HepG2 (cell line): Measurements from ENCODE around the gene CNTNAP1. TPM values are rescaled to one million over a fixed set of nuclear protein-coding genes. Genes with fewer than 3 reads are reported as not detected.

ENCODE experiments used
- ATAC-seq: fragments of 200-7000 bp; cut with Tn5 transposase; 3 replicates; pipeline ENCODE4 v1.9.1; 2020; ENCODE audit warnings: mild to moderate bottlenecking, moderate library complexity
- BruUV-seq: library from RNA; stranded (reverse); fragments of 400-500 nt; replicated peaks from 2 replicates; lab custom pipeline; 2021; lab: Mats Ljungman, UMichigan
- CTCF ChIA-PET: fragments of 300-600 bp; formaldehyde crosslinking; extraction: SDS; loops from one replicate; lab custom pipeline; 2021; ENCODE audit warnings: low total read pairs, inconsistent platforms, low intra/inter-chr PET ratio; lab: Yijun Ruan, JAX
- POLR2A ChIA-PET: fragments of 350-600 bp; sonication (Branson Sonifier 250); formaldehyde crosslinking; loops from one replicate; lab custom pipeline; 2020; ENCODE audit warnings: antibody characterized with exemption, inconsistent platforms; lab: Yijun Ruan, JAX
- DNase-seq: peaks from one replicate; pipeline ENCODE4 v3.0.0-alpha.2; 2015; ENCODE audit warnings: low spot score
- FAIRE-seq: peaks from 3 replicates; lab custom pipeline; 2011; peaks lifted over from hg19 to GRCh38; lab: Jason Lieb, UNC
- H2AFZ ChIP-seq: one replicate; pipeline ENCODE4 v1.6.1; 2011; ENCODE audit warnings: low read length, inconsistent platforms
- H3K27ac ChIP-seq: fragments of 300-600 bp; 3 replicates; pipeline ENCODE4 v1.8.0; 2011; ENCODE audit warnings: mixed run types, mild to moderate bottlenecking, mixed read lengths, low read length, inconsistent platforms; ENCODE audit not compliant: insufficient read depth; ENCODE audit errors: extremely low read length
- H3K27me3 ChIP-seq, 2 experiments: fragments of 200-600 bp in 1 of 2; 2 replicates in 1 of 2; 3 replicates in 1 of 2; pipeline versions ENCODE4 v1.6.0 to v1.8.0; 2011; ENCODE audit warnings: low read length in 2 of 2, mild to moderate bottlenecking in 2 of 2, moderate library complexity in 2 of 2, inconsistent platforms in 1 of 2; ENCODE audit not compliant: insufficient read depth in 2 of 2, control insufficient read depth in 1 of 2
- H3K36me3 ChIP-seq, 2 experiments: fragments of 200-600 bp in 1 of 2; replicated peaks in 1 of 2; 2 replicates in 1 of 2; 3 replicates in 1 of 2; pipeline versions ENCODE4 v1.5.1 to v1.8.0; 2011; ENCODE audit warnings: low read length in 2 of 2, inconsistent platforms in 1 of 2; ENCODE audit not compliant: insufficient read depth in 2 of 2, control insufficient read depth in 1 of 2
- H3K4me1 ChIP-seq: 2 replicates; pipeline ENCODE4 v1.5.1; 2012; ENCODE audit warnings: low read length, inconsistent platforms; ENCODE audit not compliant: insufficient read depth
- H3K4me2 ChIP-seq: 2 replicates; pipeline ENCODE4 v1.6.0; 2011; ENCODE audit warnings: low read depth, low read length, inconsistent platforms
- H3K4me3 ChIP-seq, 3 experiments: fragments of 200-600 bp in 1 of 3; sonication (generic), shearing (Covaris generic) in 1 of 3; replicated peaks in 1 of 3; 2 replicates each; pipeline ENCODE4 v1.5.1; 2011 to 2016; ENCODE audit warnings: low read length in 3 of 3, inconsistent platforms in 2 of 3, low read depth in 2 of 3, mild to moderate bottlenecking in 2 of 3, control low read depth in 1 of 3, mixed read lengths in 1 of 3; ENCODE audit not compliant: insufficient read depth in 1 of 3
- H3K79me2 ChIP-seq: one replicate; pipeline ENCODE4 v1.6.1; 2011; ENCODE audit warnings: low read length, inconsistent platforms; ENCODE audit not compliant: insufficient read depth
- H3K9ac ChIP-seq: 2 replicates; pipeline ENCODE4 v1.6.0; 2011; ENCODE audit warnings: mild to moderate bottlenecking, low read depth, low read length, inconsistent platforms; ENCODE audit not compliant: insufficient read depth
- H3K9me3 ChIP-seq: 2 replicates; pipeline ENCODE4 v1.5.1; 2012; ENCODE audit warnings: mild to moderate bottlenecking, low read length
- H4K20me1 ChIP-seq: 2 replicates; pipeline ENCODE4 v1.6.0; 2011; ENCODE audit warnings: inconsistent platforms, mild to moderate bottlenecking, low read length, moderate library complexity; ENCODE audit not compliant: insufficient read depth
- AHR ChIP-seq: IDR thresholded peaks from 2 replicates; pipeline ENCODE4 v1.6.1; 2018; ENCODE audit warnings: missing genetic modification reagents, missing compliant biosample characterization
- DNMT1 ChIP-seq: sonication (generic); formaldehyde crosslinking; IDR thresholded peaks from 2 replicates; pipeline ENCODE4 v1.5.1; 2020; ENCODE audit warnings: mild to moderate bottlenecking, missing genetic modification reagents
- EZH2 ChIP-seq: conservative IDR thresholded peaks from 2 replicates; pipeline ENCODE4 v1.6.1; 2012; ENCODE audit warnings: mild to moderate bottlenecking, low read depth, low read length, moderate library complexity
- GFI1 ChIP-seq: sonication (generic); formaldehyde crosslinking; IDR thresholded peaks from 2 replicates; pipeline ENCODE4 v1.5.0; 2020; ENCODE audit warnings: missing genetic modification reagents, mild to moderate bottlenecking, borderline replicate concordance
- HNF1B ChIP-seq: sonication (generic); formaldehyde crosslinking; IDR thresholded peaks from 2 replicates; pipeline ENCODE4 v1.5.1; 2020; ENCODE audit warnings: mild to moderate bottlenecking, moderate library complexity, missing genetic modification reagents
- MED8 ChIP-seq: sonication (generic); formaldehyde crosslinking; IDR thresholded peaks from 2 replicates; pipeline ENCODE4 v1.8.1; 2023; ENCODE audit warnings: mild to moderate bottlenecking, missing genetic modification reagents; ENCODE audit not compliant: insufficient replicate concordance
- NCOA2 ChIP-seq: sonication (generic); formaldehyde crosslinking; IDR thresholded peaks from 2 replicates; pipeline ENCODE4 v1.8.0; 2022; ENCODE audit warnings: inconsistent platforms
- RORA ChIP-seq: sonication (generic); formaldehyde crosslinking; IDR thresholded peaks from 2 replicates; pipeline ENCODE4 v1.5.0; 2020; ENCODE audit warnings: mild to moderate bottlenecking, missing genetic modification reagents, moderate library complexity
- SMARCC2 ChIP-seq: fragments of 450-650 bp; IDR thresholded peaks from 2 replicates; pipeline ENCODE4 v1.6.1; 2017; ENCODE audit warnings: antibody characterized with exemption, mild to moderate bottlenecking
- ZBTB34 ChIP-seq: sonication (generic); formaldehyde crosslinking; IDR thresholded peaks from 2 replicates; pipeline ENCODE4 v1.8.0; 2022; ENCODE audit warnings: mild to moderate bottlenecking, missing genetic modification reagents
- ZIK1 ChIP-seq: sonication (generic); formaldehyde crosslinking; IDR thresholded peaks from 2 replicates; pipeline ENCODE4 v1.5.0; 2020; ENCODE audit warnings: mild to moderate bottlenecking, low read depth, missing genetic modification reagents, borderline replicate concordance
- ZNF740 ChIP-seq: sonication (generic); formaldehyde crosslinking; IDR thresholded peaks from 2 replicates; pipeline ENCODE4 v1.4.0; 2020; ENCODE audit warnings: missing genetic modification reagents
- WGBS: methylation state at CpG from one replicate; pipeline ENCODE4 v1.1.6; 2017; ENCODE audit warnings: low lambda C conversion rate; 5-methylcytosine and 5-hydroxymethylcytosine counted together
- in situ Hi-C: cut with HindIII; loops from 2 replicates; pipeline ENCODE4 v1.10.0; 2017; ENCODE audit warnings: low pct_unique_long_range_greater_than_20kb; ENCODE audit not compliant: extremely low pct_ligation_motif_present
- intact Hi-C: fragments of 100-400 bp; cut with micrococcal nuclease; formaldehyde crosslinking; loops from one replicate; pipeline ENCODE4 v1.10.0; 2022; ENCODE audit not compliant: unreplicated experiment
- polyA plus RNA-seq, 8 experiments: library from polyadenylated mRNA; depleted of rRNA in 3 of 8; stranded (reverse) in 7 of 8; unstranded in 1 of 8; fragments of >200 nt; fragmentation: Illumina TruSeq in 4 of 8; extraction: Trizol in 4 of 8; gene quantifications; 2 replicates each; pipeline versions ENCODE4 v1.2.1 to v1.2.3, GENCODE V29; 2011 to 2016; ENCODE audit warnings: low read depth in 4 of 8, missing spikeins in 1 of 8, mixed read lengths in 1 of 8; ENCODE audit not compliant: insufficient read depth in 1 of 8
- total RNA-seq, 5 experiments: library from RNA; depleted of rRNA; stranded (reverse); fragments of >200 nt; fragmentation: Illumina TruSeq; extraction: Trizol; gene quantifications; 2 replicates each; pipeline ENCODE4 v1.2.3, GENCODE V29; 2016; ENCODE audit warnings: low read depth in 1 of 5
- TF ChIP-seq, protein P1 (sequence below): sonication (generic); formaldehyde crosslinking; IDR thresholded peaks from 2 replicates; pipeline ENCODE4 v1.4.0; 2020; ENCODE audit warnings: mild to moderate bottlenecking, low read depth, missing genetic modification reagents

CNTNAP1 gene
- total and polyA plus RNA-seq, 2 of the 13 experiments (the other 11 are each of a cell fraction or from before 2014, with no cell fraction given), result 4.5 to 7.7 TPM

DNA sequence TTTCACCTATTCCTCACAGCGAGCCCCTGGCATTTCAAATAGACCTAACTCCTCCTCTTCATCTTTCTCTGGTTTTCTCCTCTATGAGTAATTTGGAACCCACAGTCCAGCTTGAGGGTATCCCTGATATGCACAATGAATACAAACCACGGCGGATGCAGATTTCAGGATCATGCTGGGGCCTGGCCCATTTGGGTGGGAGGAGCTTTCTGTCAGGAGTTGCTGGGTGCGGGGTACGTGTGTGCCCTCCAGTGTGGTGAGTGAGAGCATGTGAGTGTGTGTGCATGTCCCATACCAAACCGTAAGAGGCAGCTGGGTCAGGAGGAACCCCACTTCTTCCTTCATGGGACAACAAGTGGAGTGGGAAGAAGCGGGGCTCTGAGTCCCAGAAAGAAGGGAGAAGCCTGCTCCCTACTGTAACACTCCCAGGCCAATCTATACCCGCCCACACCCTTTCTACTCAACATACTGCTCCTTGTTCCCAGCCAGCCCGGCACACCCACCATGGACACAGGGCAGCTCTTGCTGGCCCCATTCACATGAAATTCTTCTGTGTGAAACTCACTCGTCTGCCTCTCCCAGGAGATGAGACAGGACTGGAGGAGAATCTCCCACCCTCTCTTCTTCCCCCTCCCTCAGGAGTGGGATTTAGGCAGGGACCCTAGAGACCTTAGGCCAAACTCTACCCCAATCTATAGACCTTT, 18.4 kb downstream of the CNTNAP1 start:
- no peaks in the 10 kb centered on the region for H3K27me3 ChIP-seq
- TF ChIP-seq DNMT1 (no peak), ZBTB34 (CRISPR knock-in tag) (no peak), AHR (CRISPR knock-in tag) (no peak), ZNF740 (CRISPR knock-in tag) (no peak)
- DNase-seq (no peak), ATAC-seq (no peak), FAIRE-seq (no peak)
- no peaks in the 10 kb centered on the region for H4K20me1 ChIP-seq
- no peak overlapping the region for H3K9ac ChIP-seq
- ChIA-PET CTCF (no interaction called here), POLR2A (interaction anchor here (2.2 kb wide), 1 partner anchor 79 kb away, joined by 5 read pairs; the partner anchor contains the start of gene WNK4)
- no peak overlapping the region for H2AFZ ChIP-seq
- BruUV-seq, result no TSS peak
- no peaks in the 10 kb centered on the region for H3K4me1 ChIP-seq
- intact Hi-C loops, result no loop called here
- in situ Hi-C loops, result no loop called here
- 95% methylated on average over 10 of the region's 10 CpGs for WGBS
- peaks cover 5 to 27% of the 10 kb centered on the region in 2 experiments for H3K36me3 ChIP-seq
- H3K27ac ChIP-seq, result no peak overlapping the region
- H3K4me3 ChIP-seq, result no peak overlapping the region
- no peak overlapping the region for H3K4me2 ChIP-seq
- H3K79me2 ChIP-seq, result no peaks in the 10 kb centered on the region
- H3K9me3 ChIP-seq, result no peaks in the 10 kb centered on the region

GRCh38 chr17:42702446-42702845, 20.1 kb downstream of the CNTNAP1 start:
- no peak overlapping the region for H3K27ac ChIP-seq
- H3K4me3 ChIP-seq, result no peak overlapping the region
- ATAC-seq (no peak), FAIRE-seq (no peak), DNase-seq (no peak)
- no peaks in the 10 kb centered on the region for H3K27me3 ChIP-seq
- POLR2A ChIA-PET, result no interaction called here
- H3K9ac ChIP-seq, result no peak overlapping the region
- H2AFZ ChIP-seq, result no peak overlapping the region
- no peaks in the 10 kb centered on the region for H3K4me1 ChIP-seq
- H3K4me2 ChIP-seq, result no peak overlapping the region
- WGBS, result 96% methylated on average over 11 of the region's 11 CpGs
- in situ Hi-C loops, result no loop called here
- CTCF ChIA-PET, result no interaction called here
- BruUV-seq, result no TSS peak
- peaks cover 13 to 32% of the 10 kb centered on the region in 2 experiments for H3K36me3 ChIP-seq
- H4K20me1 ChIP-seq, result no peaks in the 10 kb centered on the region
- no peaks in the 10 kb centered on the region for H3K79me2 ChIP-seq
- H3K9me3 ChIP-seq, result no peaks in the 10 kb centered on the region
- intact Hi-C loops, result no loop called here
- TF ChIP-seq, protein P1, sequence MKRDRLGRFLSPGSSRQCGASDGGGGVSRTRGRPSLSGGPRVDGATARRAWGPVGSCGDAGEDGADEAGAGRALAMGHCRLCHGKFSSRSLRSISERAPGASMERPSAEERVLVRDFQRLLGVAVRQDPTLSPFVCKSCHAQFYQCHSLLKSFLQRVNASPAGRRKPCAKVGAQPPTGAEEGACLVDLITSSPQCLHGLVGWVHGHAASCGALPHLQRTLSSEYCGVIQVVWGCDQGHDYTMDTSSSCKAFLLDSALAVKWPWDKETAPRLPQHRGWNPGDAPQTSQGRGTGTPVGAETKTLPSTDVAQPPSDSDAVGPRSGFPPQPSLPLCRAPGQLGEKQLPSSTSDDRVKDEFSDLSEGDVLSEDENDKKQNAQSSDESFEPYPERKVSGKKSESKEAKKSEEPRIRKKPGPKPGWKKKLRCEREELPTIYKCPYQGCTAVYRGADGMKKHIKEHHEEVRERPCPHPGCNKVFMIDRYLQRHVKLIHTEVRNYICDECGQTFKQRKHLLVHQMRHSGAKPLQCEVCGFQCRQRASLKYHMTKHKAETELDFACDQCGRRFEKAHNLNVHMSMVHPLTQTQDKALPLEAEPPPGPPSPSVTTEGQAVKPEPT (CRISPR knock-in tag), result no peak
- no peak for TF ChIP-seq ZIK1 (CRISPR knock-in tag)
- no peak for TF ChIP-seq SMARCC2
- no peak for TF ChIP-seq NCOA2 (CRISPR knock-in tag)
- no peak for TF ChIP-seq EZH2
- TF ChIP-seq RORA (CRISPR knock-in tag), result no peak
- no peak for TF ChIP-seq HNF1B (CRISPR knock-in tag)
- TF ChIP-seq MED8 (CRISPR knock-in tag), result no peak
- TF ChIP-seq GFI1 (CRISPR knock-in tag), result no peak
